Breast epithelium (tissue), 4 donors: ENCODE results near the gene CYP1B1. TPM values are rescaled to one million over a fixed set of nuclear protein-coding genes. Genes with fewer than 3 reads are reported as not detected.
"Not testable (repeated sequence)": the region's sequence is repeated elsewhere in the genome, so short reads cannot be mapped to it uniquely, and the experiment has no call there.

Experiments used
- DNase-seq, 2 donors: peaks; one replicate each; pipeline ENCODE4 v3.0.0-alpha.2; 2019; ENCODE audit warnings: low spot score in 2 of 2
- H3K27ac ChIP-seq, 2 donors: fragments of 200-600 bp; sonication (generic) in 1 of 2; one replicate each; pipeline ENCODE4 v1.5.1; 2016 to 2019; ENCODE audit warnings: mild to moderate bottlenecking in 1 of 2
- H3K27me3 ChIP-seq, 2 donors: fragments of 200-600 bp; sonication (generic) in 1 of 2; one replicate each; pipeline versions ENCODE4 v1.5.1 to v1.6.0; 2017 to 2019; ENCODE audit warnings: control low read depth in 1 of 2, mild to moderate bottlenecking in 1 of 2
- H3K36me3 ChIP-seq: fragments of 200-600 bp; one replicate; pipeline ENCODE4 v1.5.1; 2019
- H3K4me1 ChIP-seq, 2 donors: fragments of 200-600 bp; sonication (generic); one replicate each; pipeline ENCODE4 v1.5.1; 2016 to 2019; ENCODE audit warnings: control low read depth in 1 of 2
- H3K4me3 ChIP-seq, 3 donors: fragments of 200-600 bp; sonication (generic); 1 replicate in 2 of 3; 2 replicates in 1 of 3; pipeline ENCODE4 v1.5.1; 2016 to 2019; ENCODE audit warnings: mild to moderate bottlenecking in 3 of 3, moderate library complexity in 2 of 3
- H3K9me3 ChIP-seq, 2 donors: fragments of 200-600 bp; sonication (generic) in 1 of 2; one replicate each; pipeline ENCODE4 v1.5.1; 2016 to 2019; ENCODE audit warnings: control low read depth in 1 of 2
- CTCF ChIP-seq, 3 donors: fragments of 450-650 bp; IDR thresholded peaks; one replicate each; pipeline ENCODE4 v1.5.1; 2016 to 2017; ENCODE audit warnings: antibody characterized with exemption in 3 of 3, mild to moderate bottlenecking in 3 of 3, moderate library complexity in 3 of 3
- POLR2A ChIP-seq: fragments of 450-650 bp; IDR thresholded peaks from one replicate; pipeline ENCODE4 v1.6.1; 2016; ENCODE audit warnings: antibody characterized with exemption, mild to moderate bottlenecking, moderate library complexity
- POLR2AphosphoS5 ChIP-seq, 3 donors: sonication (generic); formaldehyde crosslinking; IDR thresholded peaks; one replicate each; pipeline ENCODE4 v1.6.1; 2017; ENCODE audit warnings: antibody characterized with exemption in 3 of 3
- intact Hi-C: fragments of 100-400 bp; cut with DNase I; formaldehyde crosslinking; loops from one replicate; pipeline ENCODE4 v1.15.1; 2023; ENCODE audit warnings: low total_unique reads
- total RNA-seq, 3 donors: library from RNA; depleted of rRNA; stranded (reverse); fragments of >200 nt; gene quantifications; one replicate each; pipeline ENCODE4 v1.1.0, GENCODE V29; 2016

Gene CYP1B1
- total RNA-seq, 3 donors from 2014 or later: 32.9 to 166 (median 39.0) TPM

- Histone ChIP-seq H3K36me3 (no peaks in the 10 kb centered on the region), H3K27me3 (no peaks in the 10 kb centered on the region), H3K4me1 (no peaks in the 10 kb centered on the region), H3K9me3 (no peaks in the 10 kb centered on the region), H3K27ac (peak overlapping the region in 1 of 2 donors; percentile 22), H3K4me3 (no peak overlapping the region)
- intact Hi-C loops: no loop called here
- TF ChIP-seq POLR2A (no peak), POLR2AphosphoS5 (IDR thresholded peaks at IDR 0.05) (no peak), CTCF (IDR thresholded peaks at IDR 0.05) (no peak)
- no peak for DNase-seq
Measured at GRCh38 chr2:38113051-38113450, 37.1 kb upstream of the CYP1B1 start.

- intact Hi-C loops, H3K36me3 ChIP-seq, DNase-seq, H3K4me1 ChIP-seq, H3K4me3 ChIP-seq, H3K9me3 ChIP-seq, H3K27me3 ChIP-seq, H3K27ac ChIP-seq: not testable (repeated sequence)
Measured at GRCh38 chr2:38111350-38111749, 35.4 kb upstream of the CYP1B1 start.

- Histone ChIP-seq H3K27ac (peak overlapping the region; percentile 21 to 49), H3K27me3 (no peaks in the 10 kb centered on the region), H3K36me3 (no peaks in the 10 kb centered on the region), H3K4me3 (no peak overlapping the region), H3K4me1 (no peaks in the 10 kb centered on the region), H3K9me3 (no peaks in the 10 kb centered on the region)
- no peak for DNase-seq
- TF ChIP-seq CTCF (IDR thresholded peaks at IDR 0.05) (no peak), POLR2A (no peak), POLR2AphosphoS5 (IDR thresholded peaks at IDR 0.05) (no peak)
- intact Hi-C loops: no loop called here
Measured at GRCh38 chr2:38109732-38110181, 33.8 kb upstream of the CYP1B1 start.

GRCh38 chr2:38108907-38109731 is 33.2 kb upstream of the CYP1B1 start:
- no peak for DNase-seq
- Histone ChIP-seq H3K9me3 (no peaks in the 10 kb centered on the region), H3K27ac (peak overlapping the region; percentile 21 to 49), H3K27me3 (no peaks in the 10 kb centered on the region), H3K36me3 (no peaks in the 10 kb centered on the region), H3K4me3 (no peak overlapping the region), H3K4me1 (no peaks in the 10 kb centered on the region)
- TF ChIP-seq POLR2A: no peak
- no peak for TF ChIP-seq POLR2AphosphoS5 (IDR thresholded peaks at IDR 0.05)
- TF ChIP-seq CTCF (IDR thresholded peaks at IDR 0.05): no peak
- intact Hi-C loops: no loop called here

GRCh38 chr2:38107738-38108410 is 31.9 kb upstream of the CYP1B1 start:
- H3K27me3 ChIP-seq: no peaks in the 10 kb centered on the region
- H3K27ac ChIP-seq: peak overlapping the region; percentile 13 to 67
- intact Hi-C loops: no loop called here

More at GRCh38 chr2:38107738-38108410, 31.9 kb upstream of the CYP1B1 start:
- no peak overlapping the region for H3K4me3 ChIP-seq
- no peak for TF ChIP-seq POLR2AphosphoS5 (IDR thresholded peaks at IDR 0.05)
- H3K36me3 ChIP-seq: no peaks in the 10 kb centered on the region
- no peaks in the 10 kb centered on the region for H3K9me3 ChIP-seq
- no peaks in the 10 kb centered on the region for H3K4me1 ChIP-seq
- DNase-seq: no peak
